Activated CD8-positive, alpha-beta memory T cell treated with anti-CD3 and anti-CD28 coated beads for 48 hours (primary cell): ENCODE results near the gene EMSY.
"Not testable (repeated sequence)": the region's sequence is repeated elsewhere in the genome, so short reads cannot be mapped to it uniquely, and the experiment has no call there.

Experiments used
- DNase-seq, 3 experiments: peaks; one replicate each; pipeline ENCODE4 v3.0.0-alpha.2; 2020; ENCODE audit warnings: low read depth in 2 of 3, low spot score in 2 of 3

Gene EMSY

GRCh38 chr11:76568139-76568538 lies 123.3 kb downstream of the EMSY start:
- no peak for DNase-seq

- no peak for DNase-seq
Measured at GRCh38 chr11:76568621-76569020, 123.8 kb downstream of the EMSY start.

- not testable (repeated sequence) for DNase-seq
Measured at GRCh38 chr11:76572181-76572875, 127.5 kb downstream of the EMSY start.

- DNase-seq = no peak
Measured at GRCh38 chr11:76574406-76574805, 129.6 kb downstream of the EMSY start.

- no peak for DNase-seq
Measured at GRCh38 chr11:76574879-76575278, 130.1 kb downstream of the EMSY start.

- no peak for DNase-seq
Measured at GRCh38 chr11:76577226-76577920, 132.6 kb downstream of the EMSY start.

GRCh38 chr11:76577921-76578653 lies 133.3 kb downstream of the EMSY start:
- DNase-seq = no peak

- no peak for DNase-seq
Measured at GRCh38 chr11:76578654-76579055, 133.8 kb downstream of the EMSY start.

GRCh38 chr11:76579056-76579751 lies 134.4 kb downstream of the EMSY start:
- DNase-seq = no peak

GRCh38 chr11:76579752-76580151 lies 134.9 kb downstream of the EMSY start:
- DNase-seq = no peak

GRCh38 chr11:76582471-76582870 lies 137.7 kb downstream of the EMSY start:
- DNase-seq = not testable (repeated sequence)

- no peak for DNase-seq
Measured at GRCh38 chr11:76587820-76588454, 143.1 kb downstream of the EMSY start.

GRCh38 chr11:76588455-76589325 lies 143.9 kb downstream of the EMSY start:
- peak in 2 of 3 experiments; percentile 23 to 38 for DNase-seq

GRCh38 chr11:76589477-76589876 lies 144.7 kb downstream of the EMSY start:
- DNase-seq = no peak

GRCh38 chr11:76589964-76590950 lies 145.4 kb downstream of the EMSY start:
- no peak for DNase-seq

GRCh38 chr11:76591416-76591815 lies 146.6 kb downstream of the EMSY start:
- DNase-seq = no peak

- no peak for DNase-seq
Measured at GRCh38 chr11:76592025-76592914, 147.5 kb downstream of the EMSY start.

- DNase-seq = no peak
Measured at GRCh38 chr11:76592961-76593360, 148.1 kb downstream of the EMSY start.
